ENCODE measurements around the gene ZNF462. TPM values are rescaled to one million over a fixed set of nuclear protein-coding genes. Genes with fewer than 3 reads are reported as not detected.

Gene ZNF462
- total RNA-seq, 1 experiment from 2014 or later, result 121 TPM

DNA sequence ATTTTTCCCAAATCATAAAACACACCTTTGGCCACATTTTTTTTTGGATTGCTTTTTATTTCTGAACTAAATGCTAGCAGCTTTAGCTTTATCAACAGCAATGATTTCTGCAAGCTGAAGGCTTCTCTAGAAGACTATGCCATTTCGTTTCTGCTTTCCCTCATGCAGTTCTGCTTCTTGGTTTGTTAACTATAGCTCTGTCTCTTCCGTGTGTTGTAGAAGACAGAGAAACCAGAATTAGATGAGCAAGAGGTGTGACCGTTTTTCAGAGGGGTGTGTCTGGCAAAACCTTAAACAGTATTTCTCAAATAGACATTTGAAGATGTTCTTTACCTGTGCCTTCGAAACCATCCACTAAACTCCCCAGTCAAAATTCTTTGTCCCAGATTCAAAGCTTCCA is 131.5 kb downstream of the ZNF462 start (continued):
- TF ChIP-seq CTCF (IDR thresholded peaks at IDR 0.05) (no peak), MAX (CRISPR knock-in tag; IDR thresholded peaks at IDR 0.05) (no peak), TEAD1 (CRISPR knock-in tag; IDR thresholded peaks at IDR 0.05) (no peak), GABPB1 (CRISPR knock-in tag; IDR thresholded peaks at IDR 0.05) (no peak), ZNF671 (CRISPR knock-in tag; IDR thresholded peaks at IDR 0.05) (no peak), ETV6 (CRISPR knock-in tag; IDR thresholded peaks at IDR 0.05) (no peak), PRDM15 (CRISPR knock-in tag; IDR thresholded peaks at IDR 0.05) (no peak), CREB1 (CRISPR knock-in tag; IDR thresholded peaks at IDR 0.05) (no peak)
- TF ChIP-seq, protein P1, sequence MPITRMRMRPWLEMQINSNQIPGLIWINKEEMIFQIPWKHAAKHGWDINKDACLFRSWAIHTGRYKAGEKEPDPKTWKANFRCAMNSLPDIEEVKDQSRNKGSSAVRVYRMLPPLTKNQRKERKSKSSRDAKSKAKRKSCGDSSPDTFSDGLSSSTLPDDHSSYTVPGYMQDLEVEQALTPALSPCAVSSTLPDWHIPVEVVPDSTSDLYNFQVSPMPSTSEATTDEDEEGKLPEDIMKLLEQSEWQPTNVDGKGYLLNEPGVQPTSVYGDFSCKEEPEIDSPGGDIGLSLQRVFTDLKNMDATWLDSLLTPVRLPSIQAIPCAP (CRISPR knock-in tag; IDR thresholded peaks at IDR 0.05), result no peak

GRCh38 chr9:107000218-107000617 is 137.3 kb downstream of the ZNF462 start:
- CTCF ChIA-PET, result no interaction called here
- peak overlapping the region; percentile 3; the same call in 1 of the 2 replicates for H3K27ac Mint-ChIP-seq
- no peak for ATAC-seq
- TF ChIP-seq NR3C1 (CRISPR knock-in tag; conservative IDR thresholded peaks at IDR 0.05; ENCODE audit: low read depth), result no peak
- TF ChIP-seq MXD4 (CRISPR knock-in tag; IDR thresholded peaks at IDR 0.05; ENCODE audit: borderline replicate concordance), result no peak
- TF ChIP-seq, protein P2, sequence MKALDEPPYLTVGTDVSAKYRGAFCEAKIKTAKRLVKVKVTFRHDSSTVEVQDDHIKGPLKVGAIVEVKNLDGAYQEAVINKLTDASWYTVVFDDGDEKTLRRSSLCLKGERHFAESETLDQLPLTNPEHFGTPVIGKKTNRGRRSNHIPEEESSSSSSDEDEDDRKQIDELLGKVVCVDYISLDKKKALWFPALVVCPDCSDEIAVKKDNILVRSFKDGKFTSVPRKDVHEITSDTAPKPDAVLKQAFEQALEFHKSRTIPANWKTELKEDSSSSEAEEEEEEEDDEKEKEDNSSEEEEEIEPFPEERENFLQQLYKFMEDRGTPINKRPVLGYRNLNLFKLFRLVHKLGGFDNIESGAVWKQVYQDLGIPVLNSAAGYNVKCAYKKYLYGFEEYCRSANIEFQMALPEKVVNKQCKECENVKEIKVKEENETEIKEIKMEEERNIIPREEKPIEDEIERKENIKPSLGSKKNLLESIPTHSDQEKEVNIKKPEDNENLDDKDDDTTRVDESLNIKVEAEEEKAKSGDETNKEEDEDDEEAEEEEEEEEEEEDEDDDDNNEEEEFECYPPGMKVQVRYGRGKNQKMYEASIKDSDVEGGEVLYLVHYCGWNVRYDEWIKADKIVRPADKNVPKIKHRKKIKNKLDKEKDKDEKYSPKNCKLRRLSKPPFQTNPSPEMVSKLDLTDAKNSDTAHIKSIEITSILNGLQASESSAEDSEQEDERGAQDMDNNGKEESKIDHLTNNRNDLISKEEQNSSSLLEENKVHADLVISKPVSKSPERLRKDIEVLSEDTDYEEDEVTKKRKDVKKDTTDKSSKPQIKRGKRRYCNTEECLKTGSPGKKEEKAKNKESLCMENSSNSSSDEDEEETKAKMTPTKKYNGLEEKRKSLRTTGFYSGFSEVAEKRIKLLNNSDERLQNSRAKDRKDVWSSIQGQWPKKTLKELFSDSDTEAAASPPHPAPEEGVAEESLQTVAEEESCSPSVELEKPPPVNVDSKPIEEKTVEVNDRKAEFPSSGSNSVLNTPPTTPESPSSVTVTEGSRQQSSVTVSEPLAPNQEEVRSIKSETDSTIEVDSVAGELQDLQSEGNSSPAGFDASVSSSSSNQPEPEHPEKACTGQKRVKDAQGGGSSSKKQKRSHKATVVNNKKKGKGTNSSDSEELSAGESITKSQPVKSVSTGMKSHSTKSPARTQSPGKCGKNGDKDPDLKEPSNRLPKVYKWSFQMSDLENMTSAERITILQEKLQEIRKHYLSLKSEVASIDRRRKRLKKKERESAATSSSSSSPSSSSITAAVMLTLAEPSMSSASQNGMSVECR (CRISPR knock-in tag; IDR thresholded peaks at IDR 0.05; ENCODE audit: borderline replicate concordance), result no peak
- TF ChIP-seq OVOL2 (CRISPR knock-in tag; IDR thresholded peaks at IDR 0.05; ENCODE audit: borderline replicate concordance), result no peak
- TF ChIP-seq, protein P3, sequence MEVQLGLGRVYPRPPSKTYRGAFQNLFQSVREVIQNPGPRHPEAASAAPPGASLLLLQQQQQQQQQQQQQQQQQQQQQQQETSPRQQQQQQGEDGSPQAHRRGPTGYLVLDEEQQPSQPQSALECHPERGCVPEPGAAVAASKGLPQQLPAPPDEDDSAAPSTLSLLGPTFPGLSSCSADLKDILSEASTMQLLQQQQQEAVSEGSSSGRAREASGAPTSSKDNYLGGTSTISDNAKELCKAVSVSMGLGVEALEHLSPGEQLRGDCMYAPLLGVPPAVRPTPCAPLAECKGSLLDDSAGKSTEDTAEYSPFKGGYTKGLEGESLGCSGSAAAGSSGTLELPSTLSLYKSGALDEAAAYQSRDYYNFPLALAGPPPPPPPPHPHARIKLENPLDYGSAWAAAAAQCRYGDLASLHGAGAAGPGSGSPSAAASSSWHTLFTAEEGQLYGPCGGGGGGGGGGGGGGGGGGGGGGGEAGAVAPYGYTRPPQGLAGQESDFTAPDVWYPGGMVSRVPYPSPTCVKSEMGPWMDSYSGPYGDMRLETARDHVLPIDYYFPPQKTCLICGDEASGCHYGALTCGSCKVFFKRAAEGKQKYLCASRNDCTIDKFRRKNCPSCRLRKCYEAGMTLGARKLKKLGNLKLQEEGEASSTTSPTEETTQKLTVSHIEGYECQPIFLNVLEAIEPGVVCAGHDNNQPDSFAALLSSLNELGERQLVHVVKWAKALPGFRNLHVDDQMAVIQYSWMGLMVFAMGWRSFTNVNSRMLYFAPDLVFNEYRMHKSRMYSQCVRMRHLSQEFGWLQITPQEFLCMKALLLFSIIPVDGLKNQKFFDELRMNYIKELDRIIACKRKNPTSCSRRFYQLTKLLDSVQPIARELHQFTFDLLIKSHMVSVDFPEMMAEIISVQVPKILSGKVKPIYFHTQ (CRISPR knock-in tag; IDR thresholded peaks at IDR 0.05), result no peak
- no peak for TF ChIP-seq ZNF138 (CRISPR knock-in tag; conservative IDR thresholded peaks at IDR 0.05)
- TF ChIP-seq PRRX2 (CRISPR knock-in tag; IDR thresholded peaks at IDR 0.05), result no peak
- no peak for TF ChIP-seq FOXP1 (CRISPR knock-in tag; IDR thresholded peaks at IDR 0.05; ENCODE audit: borderline replicate concordance)
- TF ChIP-seq, protein P4, sequence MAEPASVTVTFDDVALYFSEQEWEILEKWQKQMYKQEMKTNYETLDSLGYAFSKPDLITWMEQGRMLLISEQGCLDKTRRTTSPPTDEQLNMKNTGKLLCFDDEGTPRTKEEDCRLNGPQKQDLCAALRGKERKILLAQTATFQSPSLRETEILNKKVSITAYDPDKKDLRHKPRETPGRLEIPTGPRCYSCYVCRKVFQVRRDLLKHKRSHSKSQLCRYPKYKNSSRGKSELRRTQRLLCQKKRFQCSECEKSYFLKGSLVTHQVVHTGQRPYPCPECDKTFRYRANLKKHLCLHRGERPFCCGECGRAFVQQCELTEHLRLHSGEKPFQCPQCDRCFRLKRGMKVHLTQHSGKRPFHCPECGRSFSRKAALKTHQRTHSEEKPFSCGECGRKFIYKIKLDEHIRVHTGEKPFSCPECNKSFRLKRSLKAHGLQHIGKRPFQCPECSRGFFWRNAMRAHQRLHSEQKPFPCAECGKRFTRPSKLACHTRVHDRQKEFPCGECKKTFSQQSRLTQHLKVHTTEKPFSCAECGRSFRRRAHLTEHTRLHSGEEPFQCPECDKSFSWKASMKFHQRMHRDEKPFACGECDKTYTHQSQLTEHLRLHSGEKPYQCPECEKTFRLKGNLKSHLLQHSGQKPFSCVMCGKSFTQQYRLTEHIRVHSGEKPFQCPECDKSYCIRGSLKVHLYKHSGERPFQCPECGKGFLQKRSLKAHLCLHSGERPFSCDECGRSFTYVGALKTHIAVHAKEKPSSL (CRISPR knock-in tag; conservative IDR thresholded peaks at IDR 0.05), result no peak
- TF ChIP-seq ESRRA (CRISPR knock-in tag; IDR thresholded peaks at IDR 0.05; ENCODE audit: borderline replicate concordance), result no peak
- TF ChIP-seq, protein P5, sequence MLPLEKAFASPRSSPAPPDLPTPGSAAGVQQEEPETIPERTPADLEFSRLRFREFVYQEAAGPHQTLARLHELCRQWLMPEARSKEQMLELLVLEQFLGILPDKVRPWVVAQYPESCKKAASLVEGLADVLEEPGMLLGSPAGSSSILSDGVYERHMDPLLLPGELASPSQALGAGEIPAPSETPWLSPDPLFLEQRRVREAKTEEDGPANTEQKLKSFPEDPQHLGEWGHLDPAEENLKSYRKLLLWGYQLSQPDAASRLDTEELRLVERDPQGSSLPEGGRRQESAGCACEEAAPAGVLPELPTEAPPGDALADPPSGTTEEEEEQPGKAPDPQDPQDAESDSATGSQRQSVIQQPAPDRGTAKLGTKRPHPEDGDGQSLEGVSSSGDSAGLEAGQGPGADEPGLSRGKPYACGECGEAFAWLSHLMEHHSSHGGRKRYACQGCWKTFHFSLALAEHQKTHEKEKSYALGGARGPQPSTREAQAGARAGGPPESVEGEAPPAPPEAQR (CRISPR knock-in tag; IDR thresholded peaks at IDR 0.05), result no peak
- no peak for TF ChIP-seq ETV6 (CRISPR knock-in tag; IDR thresholded peaks at IDR 0.05)

More at GRCh38 chr9:107000218-107000617, 137.3 kb downstream of the ZNF462 start:
- Mint-ChIP-seq H3K4me3 (no peak overlapping the region), H3K27me3 (ENCODE audit: low read depth) (no peaks in the 10 kb centered on the region), H3K36me3 (peaks cover 72% of the 10 kb centered on the region), H3K4me1 (0 out of 2 replicates have a peak, but pooled peaks cover 3% of the 10 kb centered on the region), H3K9me3 (peaks cover 3% of the 10 kb centered on the region)
- POLR2A ChIA-PET, result no interaction called here
- DNase-seq (ENCODE audit: low spot score), result no peak
